ENCODE results near the gene HOMER2.

HOMER2 gene

DNA sequence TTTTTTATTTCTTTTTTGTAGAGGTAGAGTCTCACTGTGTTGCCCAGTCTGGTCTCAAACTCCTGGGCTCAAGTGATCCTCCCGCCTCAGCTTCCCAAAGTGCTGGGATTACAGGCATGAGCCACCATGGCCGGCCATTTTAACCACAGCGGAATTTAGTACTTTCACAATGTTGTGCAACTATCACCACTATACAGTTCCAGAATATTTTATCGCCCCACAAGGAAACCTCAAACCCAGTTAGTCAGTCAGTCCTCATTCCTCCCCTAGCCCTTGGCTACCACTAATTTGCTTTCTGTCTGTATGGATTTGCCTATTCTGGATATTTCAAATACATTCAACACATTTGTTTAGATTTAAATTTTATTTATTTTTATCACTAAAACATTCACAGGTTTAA is 15.5 kb upstream of the HOMER2 start:
- H3K27ac ChIP-seq = no peak overlapping the region
- no peak overlapping the region for H3K4me3 ChIP-seq
- no peaks in the 10 kb centered on the region for H4K20me1 ChIP-seq
- no peak for TF ChIP-seq Cebpa-rat (IDR thresholded peaks at IDR 0.05)
- peaks cover 5% of the 10 kb centered on the region for H3K4me1 ChIP-seq
- no peaks in the 10 kb centered on the region for H3K36me3 ChIP-seq
- H3K27me3 ChIP-seq = no peaks in the 10 kb centered on the region
- no peaks in the 10 kb centered on the region for H3K9me3 ChIP-seq
- no peak overlapping the region for H3K4me2 ChIP-seq
- H3K9ac ChIP-seq = no peak overlapping the region

DNA sequence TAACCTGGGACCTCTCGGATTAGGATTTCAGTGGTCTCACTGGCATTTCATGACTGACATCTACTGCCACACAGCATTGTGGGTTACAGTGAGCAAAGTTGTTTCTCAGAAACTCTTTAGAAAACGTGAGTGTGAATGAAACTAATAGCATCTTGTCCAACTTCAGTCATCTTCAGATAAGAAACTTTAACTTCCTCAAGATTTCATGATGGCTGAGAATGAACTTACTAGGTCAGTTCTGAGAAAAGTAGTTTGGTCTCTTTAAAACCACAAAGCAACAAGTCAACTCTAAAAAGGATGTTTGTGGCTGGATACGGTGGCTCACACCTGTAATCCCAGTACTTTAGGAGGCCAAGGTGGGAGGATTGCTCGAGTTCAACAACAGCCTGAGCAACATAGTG is 14.2 kb upstream of the HOMER2 start:
- no peaks in the 10 kb centered on the region for H4K20me1 ChIP-seq
- no peak overlapping the region for H3K4me3 ChIP-seq
- no peak for TF ChIP-seq Cebpa-rat (IDR thresholded peaks at IDR 0.05)
- H3K9me3 ChIP-seq = no peaks in the 10 kb centered on the region
- no peaks in the 10 kb centered on the region for H3K4me1 ChIP-seq
- no peaks in the 10 kb centered on the region for H3K36me3 ChIP-seq
- no peaks in the 10 kb centered on the region for H3K27me3 ChIP-seq
- no peak overlapping the region for H3K9ac ChIP-seq
- H3K4me2 ChIP-seq = no peak overlapping the region
- no peak overlapping the region for H3K27ac ChIP-seq

DNA sequence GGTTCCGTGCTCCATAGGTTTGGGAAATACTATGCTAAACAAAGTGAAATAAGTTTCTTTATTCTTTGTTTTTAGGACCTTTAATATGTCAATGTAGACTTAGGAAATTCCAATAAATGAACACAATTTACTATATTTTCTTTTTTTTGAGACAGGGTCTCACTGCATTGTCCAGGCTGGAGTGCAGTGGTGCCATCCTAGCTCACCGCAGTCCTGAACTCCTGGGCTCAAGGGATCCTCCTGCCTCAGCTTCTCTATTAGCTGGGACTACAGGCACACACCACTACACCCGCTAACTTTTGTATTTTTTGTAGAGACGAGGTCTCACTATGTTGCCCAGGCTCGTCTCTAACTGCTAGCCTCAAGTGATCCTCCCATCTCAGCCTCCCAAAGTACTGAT is 12.4 kb upstream of the HOMER2 start:
- Histone ChIP-seq H3K4me3 (no peak overlapping the region), H3K4me2 (no peak overlapping the region), H3K4me1 (no peaks in the 10 kb centered on the region), H3K36me3 (no peaks in the 10 kb centered on the region), H3K27me3 (no peaks in the 10 kb centered on the region), H3K9me3 (no peaks in the 10 kb centered on the region), H4K20me1 (no peaks in the 10 kb centered on the region), H3K9ac (no peak overlapping the region), H3K27ac (no peak overlapping the region)
- TF ChIP-seq Cebpa-rat (IDR thresholded peaks at IDR 0.05) = no peak

DNA sequence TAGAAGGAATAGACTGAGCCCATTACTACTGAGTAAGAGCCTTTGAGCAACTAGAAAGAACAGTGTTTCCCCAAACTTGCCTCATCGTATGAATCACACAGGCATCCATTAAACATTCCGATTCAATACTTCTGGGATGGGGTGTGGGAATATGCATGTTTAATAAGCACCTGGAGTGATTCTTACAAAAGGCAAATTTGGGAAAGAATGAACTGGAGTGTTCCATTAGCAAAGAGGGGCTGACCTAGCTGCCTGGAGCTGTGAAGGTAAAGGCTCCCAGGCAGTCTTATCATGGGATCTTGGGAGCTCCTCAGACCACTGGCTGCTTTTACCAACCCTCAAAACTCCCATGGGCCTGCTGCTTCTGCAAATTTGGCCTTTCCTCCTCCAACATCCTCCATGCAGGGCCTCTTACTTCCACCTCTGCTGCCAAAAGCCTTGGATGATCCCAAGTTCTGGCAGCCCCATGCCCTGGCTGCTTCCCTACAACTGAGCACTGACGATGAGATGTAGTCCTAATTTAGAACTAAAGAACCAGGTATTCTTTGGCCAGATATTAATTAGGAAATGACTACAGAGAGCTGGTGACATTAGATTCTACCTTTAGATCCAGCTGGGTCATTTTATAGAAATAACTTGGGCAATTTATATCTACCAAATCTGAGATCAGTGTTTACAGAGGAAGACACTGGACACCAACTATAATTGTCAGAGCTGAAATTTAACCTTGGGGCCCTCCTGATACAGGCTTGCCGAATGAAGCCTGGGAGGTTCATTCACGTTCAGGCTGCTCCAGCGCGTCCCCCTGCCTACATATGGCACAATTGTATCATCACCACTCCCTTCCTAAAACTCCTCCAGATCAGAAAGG is 11.2 kb upstream of the HOMER2 start:
- no peaks in the 10 kb centered on the region for H3K9me3 ChIP-seq
- no peak overlapping the region for H3K27ac ChIP-seq
- no peak overlapping the region for H3K4me2 ChIP-seq
- H4K20me1 ChIP-seq = no peaks in the 10 kb centered on the region
- H3K36me3 ChIP-seq = no peaks in the 10 kb centered on the region
- no peaks in the 10 kb centered on the region for H3K27me3 ChIP-seq
- no peak for TF ChIP-seq Cebpa-rat (IDR thresholded peaks at IDR 0.05)
- no peak overlapping the region for H3K9ac ChIP-seq
- no peak overlapping the region for H3K4me3 ChIP-seq
- no peaks in the 10 kb centered on the region for H3K4me1 ChIP-seq

DNA sequence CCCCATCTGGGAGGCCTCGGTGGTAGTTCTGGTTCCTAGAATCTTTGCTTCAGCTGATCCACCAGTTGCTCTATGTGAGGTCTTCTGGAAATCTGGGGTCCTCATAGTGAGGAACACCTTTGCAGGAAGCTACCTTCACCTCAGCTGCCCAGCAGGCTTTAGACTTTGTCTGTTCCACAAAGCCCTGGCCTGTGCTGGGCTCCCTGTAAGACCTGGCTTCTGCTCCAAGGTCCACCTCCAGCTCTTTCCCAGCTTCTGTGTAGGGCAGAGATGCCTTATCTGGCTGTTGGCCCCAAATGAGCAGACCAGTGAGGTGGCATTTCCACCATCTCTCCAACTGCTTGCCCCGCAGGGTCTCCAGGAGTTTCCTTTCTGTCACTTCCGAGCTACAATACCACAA is 8.2 kb upstream of the HOMER2 start:
- TF ChIP-seq Cebpa-rat (IDR thresholded peaks at IDR 0.05) = no peak
- Histone ChIP-seq H4K20me1 (no peaks in the 10 kb centered on the region), H3K27ac (no peak overlapping the region), H3K9ac (no peak overlapping the region), H3K36me3 (no peaks in the 10 kb centered on the region), H3K27me3 (no peaks in the 10 kb centered on the region), H3K4me3 (no peak overlapping the region), H3K9me3 (no peaks in the 10 kb centered on the region), H3K4me1 (no peaks in the 10 kb centered on the region), H3K4me2 (no peak overlapping the region)

DNA sequence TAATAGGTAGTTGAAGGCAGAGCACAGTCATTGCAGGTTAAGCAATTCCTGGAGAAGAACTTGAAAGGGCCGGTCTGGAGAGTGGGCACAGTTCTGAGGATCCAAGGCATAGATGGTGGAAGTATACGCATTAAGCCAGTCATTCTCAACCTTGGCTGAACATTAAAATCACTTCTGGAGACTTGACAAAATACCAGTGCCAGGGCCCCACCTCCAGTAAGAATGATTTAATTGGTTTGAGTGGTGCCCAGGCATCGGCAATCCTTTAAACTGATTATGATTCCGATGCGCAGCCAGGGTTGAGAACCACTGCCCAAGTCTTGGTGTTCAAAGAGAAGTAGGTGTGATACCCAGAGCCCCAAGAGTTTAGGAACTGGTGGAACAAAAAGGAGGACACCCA is 6.9 kb upstream of the HOMER2 start:
- H3K27ac ChIP-seq = no peak overlapping the region
- H3K4me2 ChIP-seq = no peak overlapping the region
- H3K4me1 ChIP-seq = no peaks in the 10 kb centered on the region
- no peaks in the 10 kb centered on the region for H3K36me3 ChIP-seq
- no peak overlapping the region for H3K9ac ChIP-seq
- H3K9me3 ChIP-seq = no peaks in the 10 kb centered on the region
- no peak for TF ChIP-seq Cebpa-rat (IDR thresholded peaks at IDR 0.05)
- H3K4me3 ChIP-seq = no peak overlapping the region
- no peaks in the 10 kb centered on the region for H4K20me1 ChIP-seq
- H3K27me3 ChIP-seq = no peaks in the 10 kb centered on the region

DNA sequence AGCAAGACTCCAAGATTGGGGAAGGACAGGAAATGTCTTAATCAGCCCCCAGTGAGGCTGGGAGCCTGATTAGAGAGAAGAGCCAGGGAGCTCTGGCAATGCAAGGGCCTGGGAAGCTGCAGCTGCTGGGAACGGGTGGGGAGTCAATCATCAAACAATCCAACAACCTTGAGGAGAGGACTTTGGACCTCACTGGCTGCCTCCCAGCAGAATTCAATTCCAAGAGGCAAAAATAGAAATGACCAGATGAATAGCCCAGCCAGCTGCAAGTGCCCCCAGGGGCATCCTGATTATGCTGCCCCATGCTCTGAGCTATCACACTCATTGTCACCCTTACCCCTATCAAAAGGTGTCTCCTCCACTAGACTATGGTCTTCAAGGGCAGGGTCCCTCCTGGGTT is 6.1 kb upstream of the HOMER2 start:
- H3K36me3 ChIP-seq = no peaks in the 10 kb centered on the region
- no peak overlapping the region for H3K9ac ChIP-seq
- peaks cover 7% of the 10 kb centered on the region for H3K27me3 ChIP-seq
- no peak overlapping the region for H3K4me2 ChIP-seq
- no peak overlapping the region for H3K4me3 ChIP-seq
- H4K20me1 ChIP-seq = no peaks in the 10 kb centered on the region
- no peaks in the 10 kb centered on the region for H3K4me1 ChIP-seq
- no peak for TF ChIP-seq Cebpa-rat (IDR thresholded peaks at IDR 0.05)
- no peaks in the 10 kb centered on the region for H3K9me3 ChIP-seq
- no peak overlapping the region for H3K27ac ChIP-seq

DNA sequence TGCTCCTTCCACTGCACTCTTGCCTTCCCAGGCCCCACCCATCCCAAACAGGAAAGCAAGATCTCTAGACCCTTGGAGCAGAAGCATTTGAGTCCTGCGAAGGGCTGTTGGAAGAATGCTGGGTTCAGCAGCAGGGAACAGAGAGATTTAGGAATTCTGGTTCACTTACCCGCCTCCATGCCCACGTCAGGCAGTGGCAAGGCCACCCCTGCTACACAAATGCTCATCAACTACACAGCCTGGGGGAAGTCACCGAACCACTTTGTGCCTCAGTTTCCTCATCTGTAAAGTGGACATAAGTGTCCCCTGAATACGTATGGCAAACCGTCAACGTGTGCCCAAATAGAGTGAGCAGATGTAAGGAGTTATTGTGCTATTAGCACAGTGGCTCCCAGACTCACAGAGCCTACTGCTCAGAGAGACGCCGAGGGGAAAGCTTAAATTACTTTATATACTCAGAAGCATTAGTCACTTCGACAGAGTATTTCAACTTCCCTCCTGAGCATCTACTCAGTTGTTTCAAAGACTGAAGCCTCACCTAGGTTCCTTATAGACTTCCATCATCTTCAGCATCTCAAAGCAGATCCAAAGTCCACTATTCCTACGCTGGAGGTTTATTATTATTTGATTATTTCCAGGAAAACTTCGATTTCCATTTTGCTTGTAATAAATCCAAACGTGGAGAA is 905 bp downstream of the HOMER2 start:
- H3K27me3 ChIP-seq = peaks cover 60% of the 10 kb centered on the region
- H4K20me1 ChIP-seq = peaks cover 15% of the 10 kb centered on the region
- H3K9ac ChIP-seq = no peak overlapping the region
- no peaks in the 10 kb centered on the region for H3K36me3 ChIP-seq
- H3K4me3 ChIP-seq = peak overlapping the region; percentile 72
- H3K4me1 ChIP-seq = peaks cover 27% of the 10 kb centered on the region
- no peak overlapping the region for H3K27ac ChIP-seq
- no peak for TF ChIP-seq Cebpa-rat (IDR thresholded peaks at IDR 0.05)
- H3K4me2 ChIP-seq = peak overlapping the region; percentile 97
- no peaks in the 10 kb centered on the region for H3K9me3 ChIP-seq

DNA sequence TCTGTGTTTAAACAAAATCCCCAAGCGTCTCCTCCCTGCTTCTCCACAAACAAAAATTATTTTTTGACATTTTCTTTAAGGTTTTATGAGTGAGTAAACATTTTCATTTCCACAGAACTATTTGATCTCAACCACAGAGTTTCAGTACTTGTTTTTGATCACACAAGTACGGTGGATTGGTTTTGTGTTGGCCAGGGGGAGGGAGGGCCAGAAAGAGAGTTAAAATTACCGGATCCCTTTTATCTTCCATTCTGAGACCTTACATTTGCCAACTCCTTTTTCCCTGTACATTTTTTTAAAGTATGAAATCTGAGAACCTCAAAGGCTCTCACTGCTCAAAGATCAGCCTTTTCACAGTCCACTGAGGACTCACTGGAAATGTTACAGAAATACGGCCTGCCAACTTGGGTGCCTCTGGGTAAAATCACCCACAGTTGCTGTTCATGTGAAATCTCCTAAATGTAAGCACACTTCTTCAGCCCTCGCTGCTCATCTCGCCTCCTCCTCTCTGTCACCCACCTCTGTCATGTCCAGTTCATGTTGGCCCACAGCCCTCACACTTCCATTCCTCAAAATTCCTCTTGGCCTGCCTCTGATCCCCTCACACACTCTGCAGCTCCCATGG is 1.7 kb downstream of the HOMER2 start:
- Histone ChIP-seq H4K20me1 (peaks cover 15% of the 10 kb centered on the region), H3K4me3 (no peak overlapping the region; the same call in 1 of the 2 replicates), H3K36me3 (no peaks in the 10 kb centered on the region), H3K4me1 (peaks cover 31% of the 10 kb centered on the region), H3K27me3 (peaks cover 60% of the 10 kb centered on the region), H3K27ac (no peak overlapping the region), H3K9ac (no peak overlapping the region), H3K9me3 (no peaks in the 10 kb centered on the region), H3K4me2 (peak overlapping the region; percentile 97)
- no peak for TF ChIP-seq Cebpa-rat (IDR thresholded peaks at IDR 0.05)

DNA sequence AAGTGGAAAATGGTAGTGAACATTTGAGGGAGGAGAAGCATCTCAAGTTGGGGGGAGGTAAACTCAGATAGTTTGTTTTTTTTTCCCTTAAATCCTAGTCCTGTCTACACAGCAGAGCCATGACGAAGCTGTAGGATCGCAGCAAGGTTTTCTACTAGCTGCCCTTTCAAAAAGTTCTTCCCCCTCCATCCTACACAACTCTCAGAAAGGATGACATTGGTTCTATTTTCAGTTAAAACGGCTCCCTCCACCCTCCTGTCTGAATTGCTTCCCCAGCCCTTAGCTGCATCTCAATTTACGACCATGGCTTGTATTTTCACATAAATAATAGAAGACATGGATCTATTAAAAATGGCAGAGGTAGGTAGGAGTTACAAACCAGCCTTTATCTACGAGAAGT is 2.2 kb downstream of the HOMER2 start:
- no peak for TF ChIP-seq Cebpa-rat (IDR thresholded peaks at IDR 0.05)
- no peak overlapping the region for H3K4me3 ChIP-seq
- H3K4me1 ChIP-seq = peaks cover 37% of the 10 kb centered on the region
- H3K36me3 ChIP-seq = no peaks in the 10 kb centered on the region
- no peaks in the 10 kb centered on the region for H3K9me3 ChIP-seq
- H3K27me3 ChIP-seq = peaks cover 60% of the 10 kb centered on the region
- H3K4me2 ChIP-seq = peak overlapping the region; percentile 97
- H3K27ac ChIP-seq = no peak overlapping the region
- H3K9ac ChIP-seq = no peak overlapping the region
- peaks cover 15% of the 10 kb centered on the region for H4K20me1 ChIP-seq
